HG02763 (cell line): ENCODE measurements around the gene PIAS2.
A peak's percentile ranks its signal among the peaks of the same experiment; 100 is the strongest.
"Not testable (repeated sequence)": the region's sequence is repeated elsewhere in the genome, so short reads cannot be mapped to it uniquely, and the experiment has no call there.

Experiments
- ATAC-seq: cut with Tn5 transposase; IDR thresholded peaks from one replicate; pipeline ENCODE4 v1.9.1; 2021; ENCODE audit warnings: mild to moderate bottlenecking, moderate library complexity; ENCODE audit not compliant: unreplicated experiment

The PIAS2 gene, protein sequence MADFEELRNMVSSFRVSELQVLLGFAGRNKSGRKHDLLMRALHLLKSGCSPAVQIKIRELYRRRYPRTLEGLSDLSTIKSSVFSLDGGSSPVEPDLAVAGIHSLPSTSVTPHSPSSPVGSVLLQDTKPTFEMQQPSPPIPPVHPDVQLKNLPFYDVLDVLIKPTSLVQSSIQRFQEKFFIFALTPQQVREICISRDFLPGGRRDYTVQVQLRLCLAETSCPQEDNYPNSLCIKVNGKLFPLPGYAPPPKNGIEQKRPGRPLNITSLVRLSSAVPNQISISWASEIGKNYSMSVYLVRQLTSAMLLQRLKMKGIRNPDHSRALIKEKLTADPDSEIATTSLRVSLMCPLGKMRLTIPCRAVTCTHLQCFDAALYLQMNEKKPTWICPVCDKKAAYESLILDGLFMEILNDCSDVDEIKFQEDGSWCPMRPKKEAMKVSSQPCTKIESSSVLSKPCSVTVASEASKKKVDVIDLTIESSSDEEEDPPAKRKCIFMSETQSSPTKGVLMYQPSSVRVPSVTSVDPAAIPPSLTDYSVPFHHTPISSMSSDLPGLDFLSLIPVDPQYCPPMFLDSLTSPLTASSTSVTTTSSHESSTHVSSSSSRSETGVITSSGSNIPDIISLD

DNA sequence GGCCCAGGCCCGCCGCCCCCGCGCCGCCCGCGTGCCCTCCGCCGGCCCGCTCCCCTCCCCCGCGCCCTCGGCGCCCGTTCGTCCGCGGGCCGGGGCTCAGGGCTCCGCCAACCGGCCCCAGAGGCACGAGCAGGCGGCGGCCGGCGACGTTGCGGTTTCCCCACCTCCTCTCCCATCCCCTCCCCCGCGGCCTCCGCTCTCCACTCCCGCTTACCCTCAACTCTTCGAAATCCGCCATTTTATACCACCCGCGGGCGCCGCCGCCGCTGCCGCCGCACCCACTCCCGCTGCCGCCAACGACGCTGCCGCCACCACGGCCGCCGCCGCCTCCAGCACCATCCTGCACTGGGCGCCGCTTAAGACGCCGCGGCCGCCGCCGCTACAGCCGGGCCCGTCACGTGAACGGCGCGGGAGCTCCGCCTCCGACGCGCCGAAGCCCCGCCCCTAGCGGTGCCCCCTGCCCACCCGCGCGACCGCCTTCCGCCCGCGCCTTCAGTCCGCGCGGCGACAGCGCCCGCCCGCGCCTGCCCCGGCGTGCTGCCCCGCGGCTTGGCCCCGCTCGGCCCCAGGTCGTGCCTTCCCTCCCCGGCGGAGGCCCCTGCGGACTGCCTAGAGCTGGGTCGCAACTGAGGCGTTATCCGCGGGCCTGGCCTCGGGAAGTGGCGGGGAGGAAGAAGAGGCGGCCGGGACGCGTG is at the start of gene PIAS2, which contains the start of gene KATNAL2:
PIAS2 (minus strand) TSS at position 400 of the 695 bp plus-strand sequence; CDS start at position 238, 162 bp downstream.
KATNAL2 (plus strand) TSS at position 495 of the 695 bp plus-strand sequence. CDS start 29,271 bp downstream, outside the sequence.
- peak; percentile 89 for ATAC-seq

DNA sequence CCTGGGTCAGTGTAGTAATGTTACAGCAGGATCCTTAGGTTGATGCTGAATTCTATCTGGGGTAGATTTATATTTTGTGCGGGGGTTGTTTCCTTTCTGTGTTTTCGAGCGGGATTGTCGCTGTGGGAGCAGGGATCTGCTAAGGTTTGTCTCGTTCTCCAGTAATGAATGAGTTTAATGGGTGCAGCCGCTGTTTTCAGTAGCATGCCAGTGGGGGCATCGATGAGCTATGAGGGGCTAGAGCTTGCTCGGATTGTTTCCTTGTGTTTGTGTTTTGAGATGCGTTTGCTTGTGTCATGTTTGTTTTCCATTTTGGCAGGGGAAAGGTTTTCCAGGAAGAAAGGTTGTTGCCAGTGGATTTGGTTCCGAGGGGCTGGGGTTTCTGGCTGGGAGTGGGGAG is 49.0 kb upstream of the PIAS2 start:
- ATAC-seq = not testable (repeated sequence)

DNA sequence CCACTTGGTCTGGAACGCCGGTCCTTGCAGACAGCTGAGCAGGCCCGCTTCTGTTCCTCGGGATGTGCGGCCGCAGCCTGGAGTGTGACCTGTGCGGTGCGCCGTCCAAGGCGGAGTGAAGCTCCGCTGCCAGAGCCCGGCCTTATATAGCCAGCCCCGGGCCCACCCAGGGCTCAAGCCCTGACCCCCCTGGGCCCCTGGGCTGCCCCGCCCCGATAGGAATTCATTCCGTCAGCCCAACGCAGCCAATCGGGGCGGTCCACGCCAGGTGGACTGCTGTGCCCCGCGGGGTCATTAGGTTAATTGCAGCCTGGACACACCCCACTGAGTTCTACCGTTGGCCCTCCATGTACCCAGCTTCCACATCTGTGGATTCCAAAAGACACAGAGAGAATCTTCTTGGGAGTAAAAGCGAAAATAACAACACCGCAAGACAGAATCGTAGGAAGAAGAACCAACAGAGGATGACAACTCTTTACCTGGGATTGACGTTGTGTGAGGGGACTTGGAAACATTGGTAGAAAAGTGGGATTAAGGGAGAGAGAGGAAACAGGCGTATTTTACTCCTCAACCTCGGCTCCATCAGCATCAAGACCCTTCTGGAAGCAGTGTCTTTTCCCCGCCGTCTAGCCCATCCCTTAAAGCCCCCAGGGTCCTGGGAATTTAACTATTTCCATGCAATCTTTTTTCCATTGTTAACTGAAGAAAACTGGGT is 47.4 kb upstream of the PIAS2 start:
- not testable (repeated sequence) for ATAC-seq

DNA sequence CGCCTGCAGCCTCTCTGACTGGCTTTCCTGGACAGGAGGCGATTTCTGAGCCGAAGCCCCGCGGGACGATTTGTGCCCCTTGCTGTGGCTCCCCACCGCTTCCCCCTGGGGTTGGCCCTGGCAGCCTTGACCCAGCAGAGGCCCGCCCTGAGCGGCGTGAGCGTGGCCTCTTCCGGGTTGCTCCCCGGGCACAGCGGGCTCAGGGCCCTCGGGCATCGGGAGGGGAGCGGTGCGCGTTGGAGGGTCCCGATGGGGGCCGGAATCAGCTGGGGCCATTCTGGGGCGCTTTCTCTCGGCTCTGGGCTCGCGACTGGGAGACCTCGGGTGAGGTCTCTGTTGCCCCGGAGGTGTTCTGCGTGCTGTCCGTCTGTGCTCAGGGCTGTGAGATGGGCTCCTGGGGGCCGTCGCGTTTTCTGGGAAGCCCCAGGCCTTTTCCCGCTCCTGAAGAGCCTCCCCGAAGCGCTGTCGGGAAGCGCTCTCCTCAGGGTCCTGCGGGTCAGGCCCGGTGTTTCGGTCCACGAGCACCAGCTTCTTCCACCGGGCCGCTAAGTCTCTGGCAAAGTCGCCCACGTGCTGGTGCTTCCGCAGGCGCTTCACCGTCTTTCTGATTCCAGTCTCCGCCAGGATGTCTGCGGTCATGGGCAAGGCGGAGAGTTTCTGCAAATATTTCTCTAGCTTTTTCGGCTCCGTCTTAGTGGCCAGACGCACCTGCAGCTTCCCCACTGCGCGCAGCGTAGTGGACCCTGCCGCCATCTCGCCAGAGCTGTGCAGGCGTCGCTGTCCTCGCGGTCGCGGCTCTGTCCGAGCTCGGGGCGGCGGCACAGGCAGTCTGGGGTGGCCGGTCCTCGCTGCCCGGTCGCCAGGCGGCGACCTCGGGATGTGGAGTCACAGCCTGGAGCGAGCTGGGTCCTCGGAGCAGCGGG is 46.6 kb upstream of the PIAS2 start:
- ATAC-seq = not testable (repeated sequence)

DNA sequence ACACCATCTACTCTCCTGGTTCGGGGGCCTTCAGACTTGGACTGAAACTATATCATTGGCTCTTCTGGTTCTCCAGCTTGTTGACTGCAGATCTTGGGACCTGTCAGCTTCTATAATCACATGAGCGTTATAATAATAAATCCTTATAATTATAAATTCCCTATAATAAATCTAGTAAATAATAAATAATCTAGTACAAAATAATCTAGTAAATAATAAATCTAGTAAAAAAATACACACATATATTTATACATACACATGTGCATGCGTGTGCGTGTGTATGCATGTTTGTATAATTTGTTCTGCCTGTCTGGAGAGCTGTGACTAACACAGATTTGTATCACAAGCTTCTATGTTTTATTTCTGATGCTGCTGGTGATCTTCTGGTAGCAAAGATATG is 40.9 kb upstream of the PIAS2 start:
- ATAC-seq = no peak

DNA sequence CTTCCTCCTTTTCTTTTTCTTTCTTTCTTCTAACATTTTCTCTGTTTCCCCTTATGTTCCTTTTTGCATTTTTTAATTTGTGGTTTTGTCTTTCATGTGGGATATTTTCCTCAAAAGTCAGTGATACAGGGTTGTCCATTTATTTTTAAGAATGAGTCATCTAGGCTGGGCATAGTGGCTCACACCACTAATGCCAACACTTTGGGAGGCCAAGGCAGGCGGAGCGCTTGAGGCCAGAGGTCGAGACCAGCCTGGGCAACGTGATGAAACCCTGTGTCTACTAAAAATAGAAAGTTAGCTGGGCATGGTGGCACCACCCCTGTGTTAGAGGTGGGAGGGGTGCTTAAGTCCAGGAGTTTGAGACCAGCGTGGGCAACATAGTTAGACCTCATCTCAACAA is 35.9 kb upstream of the PIAS2 start:
- ATAC-seq = no peak

DNA sequence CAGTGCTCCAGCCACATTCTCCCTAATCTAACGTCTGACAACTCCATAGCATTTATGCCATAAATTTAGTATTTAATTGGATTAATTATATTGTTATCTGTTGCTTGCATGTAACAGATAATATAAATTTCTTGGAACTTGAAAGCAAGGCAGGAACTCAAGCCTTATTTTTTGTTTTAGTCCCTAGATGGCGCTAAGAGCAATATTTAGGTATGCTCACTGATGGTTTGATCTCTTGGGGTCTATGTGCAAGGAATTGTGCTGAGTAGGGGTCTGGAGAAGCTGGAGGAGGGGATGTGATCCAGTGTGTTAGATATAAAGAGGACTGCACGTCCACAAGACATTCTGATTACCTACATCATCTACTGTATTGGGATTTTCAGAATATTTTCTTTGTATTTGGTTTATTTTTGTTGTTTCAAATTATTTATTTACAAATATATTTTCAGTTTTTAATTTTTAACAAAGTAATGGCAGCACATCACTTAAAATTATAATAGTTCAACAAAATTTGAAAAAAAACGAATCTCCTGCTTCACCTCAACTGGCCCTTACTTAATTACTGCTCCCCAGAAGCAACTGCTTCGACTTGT is 32.9 kb upstream of the PIAS2 start:
- ATAC-seq = no peak

DNA sequence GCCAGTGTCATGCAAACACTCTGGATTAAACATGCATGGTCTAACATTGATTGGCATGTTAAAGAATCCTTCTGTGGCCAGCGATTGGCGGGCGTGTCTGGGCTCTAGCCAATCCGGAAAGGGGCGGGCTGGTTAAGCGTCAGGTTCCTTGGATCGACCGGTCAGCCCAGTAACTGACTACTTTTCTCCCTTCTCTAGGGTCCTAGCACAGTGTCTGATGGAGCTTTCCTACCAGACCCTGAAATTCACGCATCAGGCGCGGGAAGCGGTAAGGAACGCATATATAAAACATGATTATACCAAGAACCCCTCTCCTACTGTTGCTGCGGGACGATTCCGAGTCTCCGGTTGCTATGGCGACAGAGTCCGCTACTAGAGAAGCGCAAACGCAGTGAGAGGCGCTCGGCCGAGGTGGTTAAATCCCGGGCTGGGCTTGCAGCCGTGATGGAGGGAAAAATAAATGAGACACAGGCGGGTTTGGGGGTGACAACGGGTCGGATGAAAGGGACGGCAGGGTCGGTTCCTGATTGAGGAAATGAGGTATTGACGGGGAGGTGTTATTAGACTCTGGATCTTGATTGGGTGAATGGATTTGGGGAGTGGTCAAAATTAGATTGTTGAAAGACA is 29.5 kb upstream of the PIAS2 start:
- peak; percentile 98 for ATAC-seq

DNA sequence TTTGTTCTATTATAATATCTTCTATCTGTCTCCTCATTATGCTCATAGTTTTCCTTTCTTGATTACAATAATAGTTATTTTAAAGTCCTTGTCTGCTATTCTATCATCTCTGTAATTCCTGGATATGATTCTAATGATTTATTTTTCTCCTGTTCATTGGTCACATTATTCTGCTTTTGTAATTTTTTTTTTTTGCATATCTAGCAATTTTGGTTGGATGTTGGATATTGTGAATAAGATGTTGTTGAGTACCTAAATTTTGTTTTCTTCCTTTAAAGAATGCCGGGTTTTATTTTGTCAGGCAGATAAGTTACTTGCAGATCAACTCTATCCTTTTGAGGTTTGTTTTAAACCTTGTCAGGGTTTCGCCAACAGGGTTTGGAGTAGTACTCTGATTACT is 25.3 kb upstream of the PIAS2 start:
- no peak for ATAC-seq

DNA sequence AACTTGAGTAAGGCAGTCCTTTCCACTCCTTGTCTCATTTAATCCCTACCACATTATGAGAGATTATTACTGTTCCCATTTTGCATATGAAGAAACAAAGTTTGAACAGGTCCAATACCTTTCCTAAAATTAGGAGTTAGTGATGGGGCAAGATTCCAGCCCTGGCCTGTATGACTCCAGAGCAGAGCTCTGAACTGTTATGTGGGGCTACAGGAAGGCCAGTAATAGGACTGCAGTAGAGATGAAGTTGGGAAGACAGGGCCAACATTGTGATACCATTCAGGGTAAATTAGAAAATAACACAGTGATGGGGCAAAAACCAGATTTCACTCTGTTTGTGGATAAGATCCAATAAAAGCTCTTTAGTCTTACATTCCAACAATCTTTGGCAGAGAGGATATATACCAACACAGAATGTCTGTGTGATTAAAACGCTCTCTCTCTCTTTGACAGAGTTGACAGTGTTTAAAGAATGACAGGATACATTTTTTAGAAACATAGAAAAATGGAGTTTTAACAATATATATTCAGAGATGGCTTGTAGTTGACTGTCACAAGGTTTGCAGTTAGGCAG is 22.8 kb upstream of the PIAS2 start:
- ATAC-seq = no peak

DNA sequence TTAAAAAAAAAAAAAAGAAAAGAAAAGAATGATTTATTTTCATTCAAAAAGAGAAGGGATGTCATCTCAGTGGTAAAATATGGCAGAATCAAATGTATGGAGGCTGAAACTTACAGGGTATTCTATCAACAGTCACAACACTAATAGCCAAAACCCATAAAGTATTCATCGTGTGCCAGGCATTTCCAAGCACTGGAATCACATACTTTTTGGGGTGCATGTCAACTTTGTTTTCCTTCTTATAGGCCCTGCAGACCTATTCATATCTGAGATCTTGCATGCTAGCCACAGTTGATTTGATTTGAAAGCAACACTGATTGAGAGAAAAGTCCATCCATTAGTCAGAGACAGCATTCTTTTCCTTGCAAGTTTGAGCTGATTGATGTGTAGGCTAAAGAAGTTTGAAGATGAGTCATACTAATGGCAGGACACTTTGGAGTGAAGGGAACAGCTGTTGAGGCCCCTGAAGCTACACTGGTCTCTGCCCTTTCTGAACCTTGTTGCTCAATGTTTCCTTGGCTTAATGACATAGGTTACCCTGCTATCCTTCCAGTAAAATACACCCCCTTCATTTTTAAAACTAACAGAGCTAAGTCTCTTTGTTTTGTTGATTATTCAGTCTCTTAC is 22.1 kb upstream of the PIAS2 start:
- ATAC-seq = no peak

DNA sequence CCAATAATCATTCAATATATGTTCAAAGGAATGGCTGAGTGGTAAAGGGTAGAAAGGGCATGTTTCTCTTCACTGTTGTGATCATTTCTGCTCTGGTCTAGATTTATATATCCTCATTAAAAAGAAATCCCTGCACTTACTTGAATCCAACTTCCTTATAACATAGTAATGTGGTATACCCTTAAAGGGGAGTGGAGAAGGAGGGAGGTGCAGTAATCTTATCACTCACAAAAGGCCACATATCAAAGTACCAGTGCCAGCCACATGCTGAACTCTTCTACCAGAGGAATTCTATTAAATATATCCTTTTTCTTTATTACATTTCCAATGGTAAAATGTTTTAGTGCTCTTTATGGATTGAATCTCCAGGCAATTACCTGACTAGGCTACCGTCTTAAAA is 3.3 kb upstream of the PIAS2 start:
- ATAC-seq = no peak

DNA sequence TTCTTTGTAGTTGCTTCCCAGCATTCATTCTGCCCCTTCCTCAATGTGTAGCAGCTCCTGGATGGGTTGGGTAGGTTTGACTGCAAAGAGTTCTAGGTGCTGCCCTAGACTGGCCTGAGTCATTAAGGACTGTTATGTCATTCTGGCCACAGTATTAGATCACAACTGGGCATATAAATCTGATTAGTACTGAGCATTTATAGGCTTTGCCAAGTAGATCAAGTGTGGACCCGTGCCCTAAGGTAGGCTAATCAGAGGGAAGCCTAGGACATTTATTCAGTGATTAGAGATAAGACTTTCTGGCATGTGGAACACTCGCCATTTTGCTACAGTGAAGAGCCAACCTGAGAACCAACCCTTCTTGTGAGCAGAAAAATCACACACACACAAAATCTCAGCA is 2.8 kb upstream of the PIAS2 start:
- no peak for ATAC-seq

DNA sequence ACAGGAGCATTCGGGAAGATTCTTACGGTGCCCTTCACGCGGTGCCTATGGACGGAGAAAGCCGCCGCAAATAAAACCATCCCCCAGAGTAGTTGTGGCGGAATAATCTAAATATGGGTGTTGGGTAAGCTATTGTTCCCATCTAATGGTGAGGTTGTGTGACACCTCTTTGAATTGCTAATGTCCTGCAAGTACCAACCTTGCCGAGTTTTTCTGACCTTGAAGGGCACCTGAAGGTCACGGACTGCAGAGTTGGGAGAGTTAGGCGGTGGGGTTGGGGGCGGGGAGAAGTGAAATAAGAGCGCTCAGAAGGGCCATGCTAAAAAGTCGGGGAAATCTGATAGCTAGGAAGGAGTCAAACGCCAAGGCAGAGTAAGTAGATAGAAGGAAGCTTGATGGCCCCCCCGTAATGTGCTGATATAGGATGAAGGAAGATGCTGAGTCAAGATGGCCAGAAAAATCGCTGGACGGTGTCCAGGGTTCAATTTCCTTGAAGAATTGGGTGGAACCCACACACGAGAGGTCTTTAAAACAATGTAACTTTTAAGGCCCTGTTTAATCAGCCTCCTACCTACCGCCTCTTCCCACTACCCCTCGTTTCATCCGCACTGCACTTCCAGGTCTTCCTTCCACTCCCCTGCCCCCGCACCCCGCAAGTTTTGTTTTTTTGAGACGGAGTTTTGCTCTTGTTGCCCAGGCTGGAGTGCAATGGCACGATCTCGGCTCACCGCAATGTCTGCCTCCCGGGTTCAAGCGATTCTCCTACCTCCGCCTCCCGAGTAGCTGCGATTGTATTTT is 695 bp upstream of the PIAS2 start:
- ATAC-seq = no peak

DNA sequence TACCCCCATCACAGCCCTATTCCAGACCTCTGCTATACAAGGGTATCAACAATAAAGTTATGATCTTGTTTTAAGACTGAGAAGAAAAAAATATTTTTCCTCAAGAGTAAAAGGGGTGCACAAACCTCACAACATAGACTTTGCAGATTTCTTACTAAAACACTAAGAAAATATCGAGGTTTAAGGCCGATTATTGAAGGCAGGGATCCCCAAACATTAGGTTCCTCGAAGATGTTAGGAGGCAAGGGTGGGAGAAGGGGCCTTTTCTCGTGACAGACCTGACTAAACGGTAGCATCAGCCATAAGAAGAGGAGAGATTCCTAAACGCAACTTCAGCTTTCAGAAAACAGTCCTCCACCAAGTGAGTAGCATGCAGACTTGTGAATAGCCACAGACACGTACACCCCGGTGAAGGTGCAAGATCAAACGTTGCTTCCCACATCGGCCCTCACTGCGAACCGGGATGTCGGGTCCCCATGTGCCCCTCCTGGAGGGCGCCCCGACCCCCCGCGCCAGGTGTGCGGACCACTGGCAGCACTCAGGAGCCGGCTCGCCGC is 678 bp downstream of the PIAS2 start:
- no peak for ATAC-seq

DNA sequence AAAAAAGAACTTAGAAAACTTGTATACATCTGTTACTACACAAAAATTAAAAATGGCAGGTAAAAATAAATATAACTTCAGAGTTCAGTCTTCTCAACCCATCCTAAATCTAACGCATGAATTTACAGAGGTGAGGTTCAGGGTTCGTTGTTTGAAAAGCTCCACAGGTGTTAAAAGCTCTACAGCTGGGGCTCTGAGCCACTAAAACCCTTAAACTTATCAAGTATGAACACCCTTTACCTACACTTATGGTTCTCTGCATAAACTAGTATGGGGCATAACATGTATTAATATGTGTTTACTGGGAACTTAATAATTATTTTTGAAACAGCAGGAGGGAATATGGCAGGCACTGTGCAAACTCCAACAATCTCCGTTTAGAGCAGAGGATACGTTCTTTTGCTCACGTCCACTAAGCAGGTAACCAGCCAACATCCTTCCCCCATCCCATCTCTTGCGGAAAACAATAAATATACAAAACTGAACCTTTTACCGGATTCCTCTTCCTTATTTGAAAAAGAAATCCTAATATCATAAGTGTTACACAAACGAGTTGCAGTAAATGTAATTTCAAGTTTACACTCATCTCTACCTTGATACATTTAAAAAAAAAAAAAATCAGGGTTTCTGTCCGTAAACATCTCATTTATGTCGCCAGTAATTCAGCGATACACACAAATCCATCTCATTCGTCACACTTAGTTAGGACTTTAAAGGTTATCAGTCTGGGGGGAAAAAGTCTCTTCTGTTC is 1.3 kb downstream of the PIAS2 start:
- ATAC-seq = no peak

DNA sequence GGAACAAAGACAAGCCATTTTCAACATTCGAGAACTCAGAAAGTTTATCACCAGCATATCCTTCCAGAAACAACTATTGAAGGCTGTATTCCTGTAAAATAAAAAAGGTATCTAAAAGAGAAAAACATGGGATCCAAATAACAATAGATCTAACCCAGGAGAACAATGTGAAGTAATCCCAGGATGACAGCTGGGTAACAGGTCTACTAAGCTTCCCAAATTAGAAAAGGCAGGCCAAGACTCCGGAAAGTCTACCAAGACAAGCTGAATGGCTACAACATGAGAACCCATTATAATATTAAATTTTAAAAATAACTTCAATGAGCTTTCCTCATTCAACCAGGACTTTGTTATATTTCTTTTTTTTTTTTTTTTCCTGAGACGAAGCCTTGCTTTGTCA is 6.5 kb downstream of the PIAS2 start:
- no peak for ATAC-seq
